HEK293 (cell line): Measurements from ENCODE around the gene RP2.

Experiments used
- CTCF ChIA-PET: fragments of 350-600 bp; formaldehyde crosslinking; extraction: SDS; loops from one replicate; lab custom pipeline; 2021; ENCODE audit warnings: antibody characterized with exemption; lab: Yijun Ruan, JAX
- POLR2A ChIA-PET: fragments of 300-600 bp; formaldehyde crosslinking; extraction: SDS; loops from one replicate; lab custom pipeline; 2020; ENCODE audit warnings: antibody characterized with exemption, inconsistent platforms; lab: Yijun Ruan, JAX
- H3K27ac ChIP-seq: fragments of 200-500 bp; sonication (Bioruptor generic); 2 replicates; pipeline ENCODE4 v1.5.1; 2014; ENCODE audit warnings: low read depth, low read length, control low read depth, inconsistent platforms; ENCODE audit errors: extremely low read depth
- H3K36me3 ChIP-seq, 2 experiments: fragments of 200-500 bp in 1 of 2; sonication (Bioruptor generic) in 1 of 2; 1 replicate in 1 of 2; 2 replicates in 1 of 2; pipeline ENCODE4 v1.5.1; 2014 to 2017; ENCODE audit warnings: inconsistent platforms in 2 of 2, low read length in 2 of 2; ENCODE audit not compliant: control insufficient read depth in 2 of 2, insufficient read depth in 1 of 2
- H3K4me1 ChIP-seq: fragments of 200-500 bp; sonication (Bioruptor generic); 2 replicates; pipeline ENCODE4 v1.5.1; 2014; ENCODE audit warnings: mild to moderate bottlenecking, low read length, inconsistent platforms; ENCODE audit not compliant: control insufficient read depth, insufficient read depth
- H3K4me3 ChIP-seq: 2 replicates; pipeline ENCODE4 v1.5.1; 2011; ENCODE audit warnings: low read depth, mild to moderate bottlenecking, control low read depth, low read length, moderate library complexity
- H3K9me3 ChIP-seq: fragments of 200-500 bp; sonication (Bioruptor generic); 2 replicates; pipeline ENCODE4 v1.5.1; 2014; ENCODE audit warnings: low read depth, low read length, inconsistent platforms; ENCODE audit not compliant: control insufficient read depth, insufficient read depth
- GLIS1 ChIP-seq: fragments of 450-650 bp; formaldehyde crosslinking; IDR thresholded peaks from 2 replicates; pipeline ENCODE4 v1.5.1; 2016; ENCODE audit warnings: missing biosample characterization, missing genetic modification characterization
- KLF1 ChIP-seq: fragments of 450-650 bp; formaldehyde crosslinking; IDR thresholded peaks from 2 replicates; pipeline ENCODE4 v1.5.1; 2016; ENCODE audit warnings: missing biosample characterization, missing genetic modification characterization
- KLF9 ChIP-seq: fragments of 450-650 bp; formaldehyde crosslinking; IDR thresholded peaks from 2 replicates; pipeline ENCODE4 v1.5.1; 2016; ENCODE audit warnings: missing biosample characterization, missing genetic modification characterization, low read depth
- SCRT2 ChIP-seq: fragments of 450-650 bp; formaldehyde crosslinking; IDR thresholded peaks from 2 replicates; pipeline ENCODE4 v1.5.1; 2016; ENCODE audit warnings: missing biosample characterization, missing genetic modification characterization
- TSHZ1 ChIP-seq: fragments of 450-650 bp; formaldehyde crosslinking; IDR thresholded peaks from 2 replicates; pipeline ENCODE4 v1.5.1; 2016; ENCODE audit warnings: missing biosample characterization, missing genetic modification characterization, borderline replicate concordance
- YY2 ChIP-seq: fragments of 450-650 bp; formaldehyde crosslinking; IDR thresholded peaks from 2 replicates; pipeline ENCODE4 v1.5.1; 2016; ENCODE audit warnings: missing biosample characterization, missing genetic modification characterization
- ZBTB8A ChIP-seq: fragments of 450-650 bp; formaldehyde crosslinking; IDR thresholded peaks from 2 replicates; pipeline ENCODE4 v1.5.1; 2016; ENCODE audit warnings: missing biosample characterization, missing genetic modification characterization
- ZNF148 ChIP-seq: fragments of 450-650 bp; formaldehyde crosslinking; IDR thresholded peaks from 2 replicates; pipeline ENCODE4 v1.5.0; 2017; ENCODE audit warnings: missing biosample characterization, missing genetic modification characterization, borderline replicate concordance
- ZNF175 ChIP-seq: fragments of 450-650 bp; formaldehyde crosslinking; IDR thresholded peaks from 2 replicates; pipeline ENCODE4 v1.5.1; 2016; ENCODE audit warnings: missing biosample characterization, missing genetic modification characterization
- ZNF274 ChIP-seq, 2 experiments: fragments of 200-500 bp in 1 of 2; fragments of 450-650 bp in 1 of 2; sonication (Bioruptor generic) in 1 of 2; formaldehyde crosslinking in 1 of 2; IDR thresholded peaks; 2 replicates each; pipeline versions ENCODE4 v1.5.1 to v1.6.1; 2014 to 2016; ENCODE audit warnings: borderline replicate concordance in 1 of 2, inconsistent platforms in 1 of 2, low read length in 1 of 2, missing biosample characterization in 1 of 2, missing genetic modification characterization in 1 of 2
- ZNF37A ChIP-seq: fragments of 450-650 bp; IDR thresholded peaks from 2 replicates; pipeline ENCODE4 v1.5.1; 2018; ENCODE audit warnings: missing biosample characterization, missing genetic modification characterization
- ZNF391 ChIP-seq: fragments of 450-650 bp; formaldehyde crosslinking; IDR thresholded peaks from 2 replicates; pipeline ENCODE4 v1.5.1; 2016; ENCODE audit warnings: low read depth, missing biosample characterization, missing genetic modification characterization, borderline replicate concordance
- ZNF548 ChIP-seq: fragments of 450-650 bp; formaldehyde crosslinking; IDR thresholded peaks from 2 replicates; pipeline ENCODE4 v1.5.1; 2016; ENCODE audit warnings: missing biosample characterization, missing genetic modification characterization
- ZNF558 ChIP-seq: fragments of 450-650 bp; formaldehyde crosslinking; IDR thresholded peaks from 2 replicates; pipeline ENCODE4 v1.5.1; 2016; ENCODE audit warnings: missing biosample characterization, missing genetic modification characterization
- ZNF629 ChIP-seq: fragments of 450-650 bp; formaldehyde crosslinking; IDR thresholded peaks from 2 replicates; pipeline ENCODE4 v1.5.1; 2017; ENCODE audit warnings: missing biosample characterization, missing genetic modification characterization
- ZNF76 ChIP-seq: fragments of 450-650 bp; formaldehyde crosslinking; IDR thresholded peaks from 2 replicates; pipeline ENCODE4; 2016; ENCODE audit warnings: low read depth, missing biosample characterization, missing genetic modification characterization, borderline replicate concordance
- ZNF785 ChIP-seq: fragments of 450-650 bp; formaldehyde crosslinking; IDR thresholded peaks from 2 replicates; pipeline ENCODE4 v1.5.1; 2016; ENCODE audit warnings: missing biosample characterization, missing genetic modification characterization
- TF ChIP-seq, protein P1 (sequence below): fragments of 450-650 bp; formaldehyde crosslinking; IDR thresholded peaks from 2 replicates; pipeline ENCODE4 v1.5.1; 2017; ENCODE audit warnings: missing biosample characterization, missing genetic modification characterization
- TF ChIP-seq, protein P2 (sequence below): fragments of 450-650 bp; formaldehyde crosslinking; IDR thresholded peaks from 2 replicates; pipeline ENCODE4 v1.5.1; 2016; ENCODE audit warnings: missing biosample characterization, missing genetic modification characterization, low read depth

The RP2 gene

DNA sequence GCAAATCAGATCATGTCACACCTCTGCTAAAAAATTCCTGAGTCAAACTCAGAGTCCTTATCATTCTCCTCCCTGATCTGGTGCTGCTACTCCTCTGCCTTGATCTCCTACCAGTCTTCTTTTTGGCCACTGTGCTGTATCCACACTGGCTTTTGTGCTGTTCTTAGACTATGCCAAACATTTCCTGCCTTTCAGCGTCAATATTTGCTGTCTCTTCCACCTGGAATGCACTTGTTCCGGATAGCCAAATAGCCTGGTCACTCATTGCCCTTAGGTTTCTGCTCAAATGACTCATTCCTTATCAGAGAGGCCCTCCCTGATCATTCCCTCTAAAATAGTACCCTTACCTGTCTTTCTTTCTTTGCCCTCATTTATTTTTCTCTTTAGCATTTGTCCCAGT, 24.4 kb upstream of the RP2 start:
- Histone ChIP-seq H3K36me3 (no peaks in the 10 kb centered on the region), H3K9me3 (no peaks in the 10 kb centered on the region), H3K4me3 (no peak overlapping the region), H3K4me1 (no peaks in the 10 kb centered on the region), H3K27ac (no peak overlapping the region)
- ChIA-PET CTCF (no interaction called here), POLR2A (no interaction called here)
- TF ChIP-seq KLF9 = no peak
- TF ChIP-seq ZBTB8A (tag by site-specific recombination) = no peak
- TF ChIP-seq ZNF76 (tag by site-specific recombination) = no peak
- no peak for TF ChIP-seq SCRT2 (tag by site-specific recombination)
- TF ChIP-seq YY2 (tag by site-specific recombination) = no peak
- TF ChIP-seq, protein P1, sequence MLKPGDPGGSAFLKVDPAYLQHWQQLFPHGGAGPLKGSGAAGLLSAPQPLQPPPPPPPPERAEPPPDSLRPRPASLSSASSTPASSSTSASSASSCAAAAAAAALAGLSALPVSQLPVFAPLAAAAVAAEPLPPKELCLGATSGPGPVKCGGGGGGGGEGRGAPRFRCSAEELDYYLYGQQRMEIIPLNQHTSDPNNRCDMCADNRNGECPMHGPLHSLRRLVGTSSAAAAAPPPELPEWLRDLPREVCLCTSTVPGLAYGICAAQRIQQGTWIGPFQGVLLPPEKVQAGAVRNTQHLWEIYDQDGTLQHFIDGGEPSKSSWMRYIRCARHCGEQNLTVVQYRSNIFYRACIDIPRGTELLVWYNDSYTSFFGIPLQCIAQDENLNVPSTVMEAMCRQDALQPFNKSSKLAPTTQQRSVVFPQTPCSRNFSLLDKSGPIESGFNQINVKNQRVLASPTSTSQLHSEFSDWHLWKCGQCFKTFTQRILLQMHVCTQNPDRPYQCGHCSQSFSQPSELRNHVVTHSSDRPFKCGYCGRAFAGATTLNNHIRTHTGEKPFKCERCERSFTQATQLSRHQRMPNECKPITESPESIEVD (tag by site-specific recombination) = no peak
- no peak for TF ChIP-seq ZNF629 (tag by site-specific recombination)
- no peak for TF ChIP-seq KLF1 (tag by site-specific recombination)
- TF ChIP-seq ZNF391 (tag by site-specific recombination) = no peak
- TF ChIP-seq ZNF37A (tag by site-specific recombination) = no peak
- TF ChIP-seq ZNF148 = no peak
- no peak for TF ChIP-seq GLIS1 (tag by site-specific recombination)
- TF ChIP-seq ZNF548 (tag by site-specific recombination) = no peak
- TF ChIP-seq ZNF785 (tag by site-specific recombination) = no peak
- no peak for TF ChIP-seq ZNF558 (tag by site-specific recombination)
- TF ChIP-seq ZNF175 (tag by site-specific recombination) = no peak
- TF ChIP-seq ZNF274 (IDR thresholded peaks at IDR 0.05; ENCODE audit: low read length) = no peak
- TF ChIP-seq ZNF274 (tag by site-specific recombination; IDR thresholded peaks at IDR 0.05; ENCODE audit: borderline replicate concordance) = no peak
- no peak for TF ChIP-seq TSHZ1 (tag by site-specific recombination)
- TF ChIP-seq, protein P2, sequence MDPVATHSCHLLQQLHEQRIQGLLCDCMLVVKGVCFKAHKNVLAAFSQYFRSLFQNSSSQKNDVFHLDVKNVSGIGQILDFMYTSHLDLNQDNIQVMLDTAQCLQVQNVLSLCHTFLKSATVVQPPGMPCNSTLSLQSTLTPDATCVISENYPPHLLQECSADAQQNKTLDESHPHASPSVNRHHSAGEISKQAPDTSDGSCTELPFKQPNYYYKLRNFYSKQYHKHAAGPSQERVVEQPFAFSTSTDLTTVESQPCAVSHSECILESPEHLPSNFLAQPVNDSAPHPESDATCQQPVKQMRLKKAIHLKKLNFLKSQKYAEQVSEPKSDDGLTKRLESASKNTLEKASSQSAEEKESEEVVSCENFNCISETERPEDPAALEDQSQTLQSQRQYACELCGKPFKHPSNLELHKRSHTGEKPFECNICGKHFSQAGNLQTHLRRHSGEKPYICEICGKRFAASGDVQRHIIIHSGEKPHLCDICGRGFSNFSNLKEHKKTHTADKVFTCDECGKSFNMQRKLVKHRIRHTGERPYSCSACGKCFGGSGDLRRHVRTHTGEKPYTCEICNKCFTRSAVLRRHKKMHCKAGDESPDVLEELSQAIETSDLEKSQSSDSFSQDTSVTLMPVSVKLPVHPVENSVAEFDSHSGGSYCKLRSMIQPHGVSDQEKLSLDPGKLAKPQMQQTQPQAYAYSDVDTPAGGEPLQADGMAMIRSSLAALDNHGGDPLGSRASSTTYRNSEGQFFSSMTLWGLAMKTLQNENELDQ (tag by site-specific recombination) = no peak
